Thyroid gland (tissue), 4 donors: ENCODE results near the gene FOXA1. TPM values are rescaled to one million over a fixed set of nuclear protein-coding genes. Genes with fewer than 3 reads are reported as not detected.

Experiments used
- DNase-seq, 2 donors: peaks; one replicate each; pipeline ENCODE4 v3.0.0-alpha.2; 2019
- H3K27ac ChIP-seq, 3 donors: fragments of 200-600 bp; sonication (generic); 1 replicate in 2 of 3; 2 replicates in 1 of 3; pipeline ENCODE4 v1.5.1; 2016 to 2019; ENCODE audit warnings: mild to moderate bottlenecking in 1 of 3, moderate library complexity in 1 of 3
- H3K27me3 ChIP-seq: fragments of 200-600 bp; sonication (generic); one replicate; pipeline ENCODE4 v1.5.1; 2019
- H3K36me3 ChIP-seq, 2 donors: fragments of 200-600 bp; sonication (generic); one replicate each; pipeline ENCODE4 v1.5.1; 2016 to 2019
- H3K4me1 ChIP-seq, 2 donors: fragments of 200-600 bp; sonication (generic); one replicate each; pipeline ENCODE4 v1.5.1; 2017 to 2019
- H3K4me3 ChIP-seq, 3 donors: fragments of 200-600 bp; sonication (generic); replicated peaks in 1 of 3; 1 replicate in 2 of 3; 2 replicates in 1 of 3; pipeline ENCODE4 v1.5.1; 2016; ENCODE audit warnings: mild to moderate bottlenecking in 1 of 3
- H3K9me3 ChIP-seq: fragments of 200-600 bp; sonication (generic); one replicate; pipeline ENCODE4 v1.5.1; 2017
- POLR2A ChIP-seq, 2 donors: fragments of 450-650 bp; IDR thresholded peaks; one replicate each; pipeline ENCODE4 v1.6.1; 2017; ENCODE audit warnings: antibody characterized with exemption in 2 of 2, mild to moderate bottlenecking in 2 of 2, moderate library complexity in 1 of 2
- WGBS, 2 donors: methylation state at CpG; one replicate each; pipeline ENCODE4 v1.1.5; 2017; 5-methylcytosine and 5-hydroxymethylcytosine counted together
- intact Hi-C: fragments of 100-400 bp; cut with DNase I; formaldehyde crosslinking; loops from one replicate; pipeline ENCODE4 v1.15.1; 2023
- total RNA-seq, 4 donors: library from RNA; depleted of rRNA; stranded (reverse); fragments of >200 nt; gene quantifications; one replicate each; pipeline ENCODE4 v1.2.3, GENCODE V29; 2016
- TF ChIP-seq, protein P1 (sequence below), 6 experiments: fragments of 200-600 bp in 3 of 6; fragments of 450-650 bp in 3 of 6; sonication (generic) in 3 of 6; IDR thresholded peaks; one replicate each; pipeline ENCODE4 v1.5.1; 2016 to 2019; ENCODE audit warnings: antibody characterized with exemption in 6 of 6, mild to moderate bottlenecking in 2 of 6, inconsistent platforms in 1 of 6, moderate library complexity in 1 of 6

FOXA1 gene
- total RNA-seq, 4 donors from 2014 or later, result 0.92 to 0.93 TPM; not detected in 2

DNA sequence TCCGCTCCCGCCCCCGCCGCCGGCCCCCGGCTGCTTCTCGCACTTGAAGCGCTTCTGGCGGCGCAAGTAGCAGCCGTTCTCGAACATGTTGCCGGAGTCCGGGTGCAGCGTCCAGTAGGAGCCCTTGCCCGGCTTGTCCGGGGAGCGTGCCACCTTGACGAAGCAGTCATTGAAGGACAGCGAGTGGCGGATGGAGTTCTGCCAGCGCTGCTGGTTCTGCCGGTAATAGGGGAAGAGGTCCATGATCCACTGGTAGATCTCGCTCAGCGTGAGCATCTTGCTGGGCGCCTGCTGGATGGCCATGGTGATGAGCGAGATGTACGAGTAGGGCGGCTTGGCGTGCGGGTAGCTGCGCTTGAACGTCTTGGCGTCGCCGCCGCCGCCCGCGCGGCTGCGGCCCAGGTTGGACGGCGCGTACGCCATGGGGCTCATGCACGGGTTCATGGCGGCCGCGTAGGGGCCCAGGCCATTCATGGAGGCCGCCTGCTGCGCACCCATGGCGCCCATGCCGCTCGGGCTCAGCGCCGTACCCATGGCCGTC lies 3.0 kb downstream of the FOXA1 start:
- Histone ChIP-seq H3K27ac (no peak overlapping the region), H3K4me1 (peaks cover 18 to 27% of the 10 kb centered on the region in 2 donors)
- DNase-seq, result no peak

DNA sequence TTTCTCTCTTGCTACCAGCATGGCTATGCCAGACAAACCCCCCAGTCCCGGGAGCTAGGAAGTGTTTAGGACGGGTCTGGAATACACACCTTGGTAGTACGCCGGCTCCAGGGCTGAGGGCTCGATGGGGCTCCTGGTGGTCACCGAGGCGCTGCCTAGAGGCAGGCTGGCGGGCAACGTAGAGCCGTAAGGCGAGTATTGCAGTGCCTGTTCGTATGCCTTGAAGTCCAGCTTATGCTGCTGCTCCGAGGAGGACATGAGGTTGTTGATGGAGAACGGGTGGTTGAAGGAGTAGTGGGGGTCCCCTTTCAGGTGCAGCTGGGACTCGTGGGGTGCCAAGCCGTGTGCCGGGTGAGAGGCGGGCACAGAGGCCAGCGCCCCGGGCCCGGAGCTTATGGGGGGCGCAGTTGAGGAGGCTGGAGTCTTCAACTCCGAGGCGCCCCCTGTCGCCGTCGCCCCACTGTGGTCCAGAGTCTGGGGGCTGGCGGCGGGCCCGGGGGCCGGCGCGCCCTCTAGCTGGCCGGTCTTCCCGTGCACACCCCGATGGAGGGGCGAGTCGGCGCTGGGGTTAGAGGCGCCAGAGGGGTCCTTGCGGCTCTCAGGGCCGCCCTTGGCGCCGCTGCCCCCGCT lies 3.6 kb downstream of the FOXA1 start:
- Histone ChIP-seq H3K4me1 (peaks cover 18 to 27% of the 10 kb centered on the region in 2 donors), H3K36me3 (no peaks in the 10 kb centered on the region), H3K4me3 (no peak overlapping the region), H3K9me3 (no peaks in the 10 kb centered on the region), H3K27me3 (peaks cover 84% of the 10 kb centered on the region), H3K27ac (no peak overlapping the region)
- DNase-seq, result no peak
- intact Hi-C loops, result loop anchor here (10.0 kb wide), 1 partner anchor 347 kb away; no protein-coding TSS in a partner anchor
- TF ChIP-seq POLR2A (IDR thresholded peaks at IDR 0.05), result no peak
- TF ChIP-seq, protein P1, sequence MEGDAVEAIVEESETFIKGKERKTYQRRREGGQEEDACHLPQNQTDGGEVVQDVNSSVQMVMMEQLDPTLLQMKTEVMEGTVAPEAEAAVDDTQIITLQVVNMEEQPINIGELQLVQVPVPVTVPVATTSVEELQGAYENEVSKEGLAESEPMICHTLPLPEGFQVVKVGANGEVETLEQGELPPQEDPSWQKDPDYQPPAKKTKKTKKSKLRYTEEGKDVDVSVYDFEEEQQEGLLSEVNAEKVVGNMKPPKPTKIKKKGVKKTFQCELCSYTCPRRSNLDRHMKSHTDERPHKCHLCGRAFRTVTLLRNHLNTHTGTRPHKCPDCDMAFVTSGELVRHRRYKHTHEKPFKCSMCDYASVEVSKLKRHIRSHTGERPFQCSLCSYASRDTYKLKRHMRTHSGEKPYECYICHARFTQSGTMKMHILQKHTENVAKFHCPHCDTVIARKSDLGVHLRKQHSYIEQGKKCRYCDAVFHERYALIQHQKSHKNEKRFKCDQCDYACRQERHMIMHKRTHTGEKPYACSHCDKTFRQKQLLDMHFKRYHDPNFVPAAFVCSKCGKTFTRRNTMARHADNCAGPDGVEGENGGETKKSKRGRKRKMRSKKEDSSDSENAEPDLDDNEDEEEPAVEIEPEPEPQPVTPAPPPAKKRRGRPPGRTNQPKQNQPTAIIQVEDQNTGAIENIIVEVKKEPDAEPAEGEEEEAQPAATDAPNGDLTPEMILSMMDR (IDR thresholded peaks at IDR 0.05), result no peak
- 7 to 14% methylated on average over 13 to 37 of the region's 45 CpGs for WGBS, 2 donors

More for the DNA sequence above, 3.0 kb downstream of the FOXA1 start:
- intact Hi-C loops, result loop anchor here (10.0 kb wide), 1 partner anchor 347 kb away; no protein-coding TSS in a partner anchor
- peaks cover 84% of the 10 kb centered on the region for H3K27me3 ChIP-seq
- no peak overlapping the region for H3K4me3 ChIP-seq
- TF ChIP-seq, protein P1 (IDR thresholded peaks at IDR 0.05), result no peak
- TF ChIP-seq POLR2A (IDR thresholded peaks at IDR 0.05), result no peak
- H3K9me3 ChIP-seq, result no peaks in the 10 kb centered on the region
- H3K36me3 ChIP-seq, result no peaks in the 10 kb centered on the region
- WGBS, 2 donors, result 17% methylated on average over 11 to 39 of the region's 58 CpGs

DNA sequence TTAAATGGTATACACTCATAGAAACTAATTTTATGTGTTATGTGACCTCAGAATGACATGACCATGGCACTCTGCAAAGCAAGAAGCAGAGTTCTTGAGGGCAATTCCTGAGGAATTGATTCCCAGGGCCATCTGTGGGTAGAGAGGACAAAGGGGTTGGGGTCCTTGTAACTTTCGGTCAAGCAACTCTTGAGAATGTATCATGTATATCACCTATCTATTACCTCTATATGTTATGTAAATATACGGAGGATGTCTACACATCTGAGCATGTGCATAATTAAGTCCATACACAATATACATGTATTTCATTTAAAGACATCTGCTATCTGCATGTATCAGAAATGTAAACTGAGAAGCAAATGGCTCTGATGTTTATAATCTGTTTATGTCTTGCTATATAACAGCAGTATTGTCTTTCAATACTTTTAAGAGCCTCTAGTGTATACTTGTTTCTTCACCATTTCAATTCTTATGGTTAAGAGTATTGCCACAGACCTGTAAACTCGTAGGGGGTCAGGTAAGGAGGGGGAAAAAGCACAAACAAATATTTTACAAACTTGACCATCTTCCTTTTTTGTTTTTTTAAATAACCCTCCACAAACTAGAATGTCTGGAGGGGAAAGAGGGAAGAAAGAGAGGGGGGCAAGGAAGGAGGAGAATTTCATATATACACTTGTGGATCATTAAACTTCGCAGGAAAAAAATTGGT lies 4.5 kb downstream of the FOXA1 start:
- Histone ChIP-seq H3K4me1 (peaks cover 11 to 19% of the 10 kb centered on the region in 2 donors), H3K27me3 (peaks cover 84% of the 10 kb centered on the region), H3K4me3 (no peak overlapping the region), H3K27ac (no peak overlapping the region), H3K9me3 (no peaks in the 10 kb centered on the region), H3K36me3 (no peaks in the 10 kb centered on the region)
- intact Hi-C loops, result loop anchor here (10.0 kb wide), 1 partner anchor 346 kb away; no protein-coding TSS in a partner anchor
- TF ChIP-seq POLR2A (IDR thresholded peaks at IDR 0.05), result no peak
- TF ChIP-seq, protein P1 (IDR thresholded peaks at IDR 0.05), result no peak
- DNase-seq, result no peak
- WGBS, 2 donors, result 40 to 50% methylated on average over 4 of the region's 4 CpGs

DNA sequence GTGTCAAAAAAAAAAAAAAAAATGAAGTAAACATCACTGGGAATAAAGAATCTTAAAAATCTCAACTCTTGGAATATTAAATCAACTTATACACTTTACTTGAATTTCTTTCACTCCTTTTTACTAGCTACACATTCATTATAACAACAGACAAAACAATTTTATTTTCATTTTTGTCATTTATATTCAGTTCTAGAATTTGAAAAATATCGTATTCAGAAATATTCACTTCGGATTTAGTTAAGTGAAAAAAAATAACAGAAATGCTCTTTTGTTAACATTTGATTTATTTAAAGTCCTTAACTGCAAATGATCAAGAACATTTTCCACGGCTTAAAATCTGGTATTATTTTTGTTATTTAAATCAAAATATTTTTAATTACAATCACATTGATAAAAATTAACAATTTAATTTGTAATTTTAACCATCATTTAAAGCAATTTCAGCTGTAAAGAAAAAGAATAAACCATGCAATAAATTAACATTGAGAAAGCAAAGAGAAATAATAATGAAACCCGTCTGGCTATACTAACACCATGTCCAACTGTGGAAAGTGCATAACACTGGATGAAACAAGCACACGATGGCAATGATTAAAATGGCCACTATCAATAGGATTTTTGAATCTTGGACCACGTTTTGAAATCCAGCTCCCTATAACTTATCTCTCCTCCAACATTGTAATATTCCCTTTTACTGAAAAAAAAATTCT lies 5.2 kb downstream of the FOXA1 start:
- no peak for TF ChIP-seq POLR2A (IDR thresholded peaks at IDR 0.05)
- TF ChIP-seq, protein P1 (IDR thresholded peaks at IDR 0.05), result no peak
- Histone ChIP-seq H3K9me3 (no peaks in the 10 kb centered on the region), H3K36me3 (no peaks in the 10 kb centered on the region), H3K27ac (no peak overlapping the region), H3K4me1 (peaks cover 13 to 21% of the 10 kb centered on the region in 2 donors), H3K4me3 (no peak overlapping the region), H3K27me3 (peaks cover 86% of the 10 kb centered on the region)
- no peak for DNase-seq
- intact Hi-C loops, result loop anchor here (10.0 kb wide), 1 partner anchor 345 kb away; no protein-coding TSS in a partner anchor
- WGBS, 2 donors, result 37 to 45% methylated on average over 6 of the region's 6 CpGs
